Trophoblast cell (in vitro differentiated cells and primary cell): Measurements from ENCODE around the gene AGXT.

Source experiments
- DNase-seq, 2 donors: peaks; one replicate each; pipeline ENCODE4 v3.0.0-alpha.2; 2016
- H2AFZ ChIP-seq: 2 replicates; pipeline ENCODE4 v1.6.1; 2013; ENCODE audit warnings: low read length, moderate library complexity, mild to moderate bottlenecking; ENCODE audit not compliant: insufficient read depth, poor library complexity
- H2AK5ac ChIP-seq: 2 replicates; pipeline ENCODE4 v1.6.1; 2013; ENCODE audit warnings: mild to moderate bottlenecking, low read length
- H2BK120ac ChIP-seq: 2 replicates; pipeline ENCODE4 v1.6.1; 2013; ENCODE audit warnings: low read length, mild to moderate bottlenecking, moderate library complexity; ENCODE audit not compliant: insufficient read depth, poor library complexity
- H2BK12ac ChIP-seq: 2 replicates; pipeline ENCODE4 v1.6.1; 2013; ENCODE audit warnings: mild to moderate bottlenecking, low read length, moderate library complexity
- H2BK5ac ChIP-seq: 2 replicates; pipeline ENCODE4 v1.6.1; 2013; ENCODE audit warnings: low read length, low read depth, moderate library complexity, mild to moderate bottlenecking; ENCODE audit not compliant: poor library complexity
- H3K14ac ChIP-seq: 2 replicates; pipeline ENCODE4 v1.6.1; 2013; ENCODE audit warnings: mild to moderate bottlenecking, low read length
- H3K18ac ChIP-seq: 2 replicates; pipeline ENCODE4 v1.6.1; 2013; ENCODE audit warnings: mild to moderate bottlenecking, low read length
- H3K23ac ChIP-seq: 2 replicates; pipeline ENCODE4 v1.6.1; 2013; ENCODE audit warnings: low read length
- H3K27ac ChIP-seq: 2 replicates; pipeline ENCODE4 v1.5.1; 2013; ENCODE audit warnings: low read depth, mild to moderate bottlenecking, inconsistent platforms, low read length, moderate library complexity
- H3K27me3 ChIP-seq: 2 replicates; pipeline ENCODE4 v1.6.1; 2013; ENCODE audit warnings: inconsistent platforms, mild to moderate bottlenecking, low read length, moderate library complexity; ENCODE audit not compliant: insufficient read depth
- H3K36me3 ChIP-seq, 2 experiments: 1 replicate in 1 of 2; 2 replicates in 1 of 2; pipeline ENCODE4 v1.6.1; 2013; ENCODE audit warnings: low read length in 2 of 2, mild to moderate bottlenecking in 2 of 2, moderate library complexity in 1 of 2; ENCODE audit not compliant: insufficient read depth in 2 of 2, control insufficient read depth in 1 of 2
- H3K4ac ChIP-seq: 2 replicates; pipeline ENCODE4 v1.6.1; 2013; ENCODE audit warnings: low read depth, mild to moderate bottlenecking, low read length, moderate library complexity
- H3K4me1 ChIP-seq, 2 experiments: 1 replicate in 1 of 2; 2 replicates in 1 of 2; pipeline ENCODE4 v1.6.1; 2013; ENCODE audit warnings: low read length in 2 of 2, mild to moderate bottlenecking in 2 of 2, moderate library complexity in 1 of 2; ENCODE audit not compliant: insufficient read depth in 2 of 2, control insufficient read depth in 1 of 2
- H3K4me2 ChIP-seq: 2 replicates; pipeline ENCODE4 v1.6.1; 2013; ENCODE audit warnings: inconsistent platforms, mild to moderate bottlenecking, low read length, moderate library complexity
- H3K4me3 ChIP-seq: 2 replicates; pipeline ENCODE4 v1.5.1; 2013; ENCODE audit warnings: mild to moderate bottlenecking, low read depth, low read length, inconsistent platforms
- H3K79me1 ChIP-seq: one replicate; pipeline ENCODE4 v1.6.1; 2013; ENCODE audit warnings: low read length
- H3K79me2 ChIP-seq: 2 replicates; pipeline ENCODE4 v1.6.1; 2013; ENCODE audit warnings: low read length, mild to moderate bottlenecking; ENCODE audit not compliant: control insufficient read depth, insufficient read depth, poor library complexity
- H3K9ac ChIP-seq: 2 replicates; pipeline ENCODE4 v1.6.1; 2013; ENCODE audit warnings: mild to moderate bottlenecking, low read length
- H3K9me3 ChIP-seq: 2 replicates; pipeline ENCODE4 v1.6.1; 2013; ENCODE audit warnings: low read depth, mild to moderate bottlenecking, control low read depth, inconsistent platforms, low read length; ENCODE audit not compliant: insufficient read depth
- H4K12ac ChIP-seq: 2 replicates; pipeline ENCODE4 v1.6.1; 2013; ENCODE audit warnings: low read depth, mild to moderate bottlenecking, low read length, moderate library complexity
- H4K8ac ChIP-seq: 2 replicates; pipeline ENCODE4 v1.6.1; 2013; ENCODE audit warnings: low read depth, mild to moderate bottlenecking, low read length, moderate library complexity
- H4K91ac ChIP-seq: one replicate; pipeline ENCODE4 v1.6.1; 2013; ENCODE audit warnings: low read depth, mild to moderate bottlenecking, low read length, moderate library complexity
- WGBS: extraction: QIAGEN DNeasy Blood & Tissue Kit; methylation state at CpG from one replicate; pipeline ENCODE4 v1.1.7; 2013; ENCODE audit warnings: missing lambda C conversion rate; ENCODE audit not compliant: insufficient read length, insufficient coverage; ENCODE audit errors: extremely low coverage; 5-methylcytosine and 5-hydroxymethylcytosine counted together

AGXT gene

GRCh38 chr2:240820607-240821428 is 47.8 kb upstream of the AGXT start:
- H3K4me2 ChIP-seq = peak overlapping the region; percentile 50
- peaks cover 13% of the 10 kb centered on the region for H3K9me3 ChIP-seq
- WGBS = no CpG with 5 or more reads among the region's 64 CpGs
- no peak for DNase-seq
- H4K8ac ChIP-seq = no peak overlapping the region
- H3K14ac ChIP-seq = no peak overlapping the region
- no peak overlapping the region for H2AFZ ChIP-seq
- H3K18ac ChIP-seq = no peak overlapping the region
- no peak overlapping the region for H3K4me3 ChIP-seq
- H3K36me3 ChIP-seq = no peaks in the 10 kb centered on the region
- H4K91ac ChIP-seq = no peak overlapping the region
- H3K23ac ChIP-seq = no peak overlapping the region
- no peak overlapping the region for H4K12ac ChIP-seq
- no peak overlapping the region for H2BK120ac ChIP-seq
- H2AK5ac ChIP-seq = no peak overlapping the region
- H3K27ac ChIP-seq = no peak overlapping the region
- H3K79me2 ChIP-seq = no peaks in the 10 kb centered on the region
- no peaks in the 10 kb centered on the region for H3K79me1 ChIP-seq
- no peak overlapping the region for H3K4ac ChIP-seq
- H3K9ac ChIP-seq = no peak overlapping the region
- H3K27me3 ChIP-seq = peaks cover 46% of the 10 kb centered on the region
- H2BK12ac ChIP-seq = no peak overlapping the region
- peaks cover 3 to 7% of the 10 kb centered on the region in 2 experiments for H3K4me1 ChIP-seq
- H2BK5ac ChIP-seq = no peak overlapping the region

- H3K4me3 ChIP-seq = no peak overlapping the region
- no peak overlapping the region for H2AK5ac ChIP-seq
- no peaks in the 10 kb centered on the region for H3K79me1 ChIP-seq
- H3K36me3 ChIP-seq = no peaks in the 10 kb centered on the region
- H3K79me2 ChIP-seq = no peaks in the 10 kb centered on the region
- no peak overlapping the region for H3K14ac ChIP-seq
- no peak for DNase-seq
- peaks cover 3 to 7% of the 10 kb centered on the region in 2 experiments for H3K4me1 ChIP-seq
- H2AFZ ChIP-seq = no peak overlapping the region
- no peak overlapping the region for H3K23ac ChIP-seq
- no peak overlapping the region for H2BK5ac ChIP-seq
- peaks cover 13% of the 10 kb centered on the region for H3K9me3 ChIP-seq
- H2BK12ac ChIP-seq = no peak overlapping the region
- no CpG with 5 or more reads among the region's 7 CpGs for WGBS
- H3K27me3 ChIP-seq = peaks cover 46% of the 10 kb centered on the region
- H3K27ac ChIP-seq = no peak overlapping the region
- no peak overlapping the region for H3K4ac ChIP-seq
- no peak overlapping the region for H2BK120ac ChIP-seq
- peak overlapping the region; percentile 1 for H3K4me2 ChIP-seq
- H3K18ac ChIP-seq = no peak overlapping the region
- H3K9ac ChIP-seq = no peak overlapping the region
- no peak overlapping the region for H4K91ac ChIP-seq
- H4K12ac ChIP-seq = no peak overlapping the region
- no peak overlapping the region for H4K8ac ChIP-seq
Measured at GRCh38 chr2:240821429-240821778, 47.2 kb upstream of the AGXT start.

GRCh38 chr2:240822280-240822847 is 46.3 kb upstream of the AGXT start:
- no peak overlapping the region for H2BK5ac ChIP-seq
- H3K23ac ChIP-seq = no peak overlapping the region
- H3K14ac ChIP-seq = no peak overlapping the region
- no peak overlapping the region for H2AFZ ChIP-seq
- H3K9ac ChIP-seq = no peak overlapping the region
- H3K4me1 ChIP-seq = peaks cover 3 to 7% of the 10 kb centered on the region in 2 experiments
- H4K8ac ChIP-seq = no peak overlapping the region
- no peak overlapping the region for H3K4ac ChIP-seq
- no peak for DNase-seq
- H2BK120ac ChIP-seq = no peak overlapping the region
- H2BK12ac ChIP-seq = no peak overlapping the region
- H3K18ac ChIP-seq = no peak overlapping the region
- H4K12ac ChIP-seq = no peak overlapping the region
- H3K9me3 ChIP-seq = peaks cover 13% of the 10 kb centered on the region
- H3K27ac ChIP-seq = no peak overlapping the region
- H3K27me3 ChIP-seq = peaks cover 50% of the 10 kb centered on the region
- no CpG with 5 or more reads among the region's 4 CpGs for WGBS
- H3K36me3 ChIP-seq = no peaks in the 10 kb centered on the region
- no peaks in the 10 kb centered on the region for H3K79me1 ChIP-seq
- no peak overlapping the region for H3K4me2 ChIP-seq
- no peak overlapping the region for H2AK5ac ChIP-seq
- H3K4me3 ChIP-seq = no peak overlapping the region
- H3K79me2 ChIP-seq = no peaks in the 10 kb centered on the region
- no peak overlapping the region for H4K91ac ChIP-seq

- Histone ChIP-seq H3K79me2 (no peaks in the 10 kb centered on the region), H3K27ac (no peak overlapping the region), H2AK5ac (no peak overlapping the region), H3K4me1 (peaks cover 3 to 7% of the 10 kb centered on the region in 2 experiments), H3K27me3 (peaks cover 40% of the 10 kb centered on the region), H3K4me3 (no peak overlapping the region), H3K18ac (no peak overlapping the region), H2BK12ac (no peak overlapping the region), H3K23ac (no peak overlapping the region), H3K14ac (no peak overlapping the region), H2BK5ac (no peak overlapping the region), H3K36me3 (no peaks in the 10 kb centered on the region), H4K12ac (no peak overlapping the region), H3K4me2 (no peak overlapping the region), H3K9ac (no peak overlapping the region), H3K4ac (no peak overlapping the region), H2AFZ (no peak overlapping the region), H4K91ac (no peak overlapping the region), H3K9me3 (peaks cover 8% of the 10 kb centered on the region), H3K79me1 (no peaks in the 10 kb centered on the region), H2BK120ac (no peak overlapping the region), H4K8ac (no peak overlapping the region)
- no peak for DNase-seq
- WGBS = no CpG with 5 or more reads among the region's 15 CpGs
Measured at GRCh38 chr2:240823449-240824336, 44.9 kb upstream of the AGXT start.
